Fibroblast of pulmonary artery (primary cell): Measurements from ENCODE around the gene EIF4ENIF1.

Experiments
- DNase-seq: peaks from one replicate; pipeline ENCODE4 v3.0.0-alpha.2; 2010; ENCODE audit warnings: low read depth
- H3K4me3 ChIP-seq: replicated peaks from 2 replicates; pipeline ENCODE4 v1.5.1; 2011; ENCODE audit warnings: low read depth, mild to moderate bottlenecking, control low read depth, low read length, moderate library complexity
- TF ChIP-seq, protein P1 (sequence below): IDR thresholded peaks from 2 replicates; pipeline ENCODE4 v1.5.1; 2011; ENCODE audit warnings: mild to moderate bottlenecking, control low read depth, low read length, inconsistent platforms; ENCODE audit errors: missing control alignments

EIF4ENIF1 gene

GRCh38 chr22:31400023-31400397, 89.6 kb downstream of the EIF4ENIF1 start:
- peak; percentile 18 for DNase-seq
- peak overlapping the region; percentile 98 for H3K4me3 ChIP-seq
- TF ChIP-seq, protein P1, sequence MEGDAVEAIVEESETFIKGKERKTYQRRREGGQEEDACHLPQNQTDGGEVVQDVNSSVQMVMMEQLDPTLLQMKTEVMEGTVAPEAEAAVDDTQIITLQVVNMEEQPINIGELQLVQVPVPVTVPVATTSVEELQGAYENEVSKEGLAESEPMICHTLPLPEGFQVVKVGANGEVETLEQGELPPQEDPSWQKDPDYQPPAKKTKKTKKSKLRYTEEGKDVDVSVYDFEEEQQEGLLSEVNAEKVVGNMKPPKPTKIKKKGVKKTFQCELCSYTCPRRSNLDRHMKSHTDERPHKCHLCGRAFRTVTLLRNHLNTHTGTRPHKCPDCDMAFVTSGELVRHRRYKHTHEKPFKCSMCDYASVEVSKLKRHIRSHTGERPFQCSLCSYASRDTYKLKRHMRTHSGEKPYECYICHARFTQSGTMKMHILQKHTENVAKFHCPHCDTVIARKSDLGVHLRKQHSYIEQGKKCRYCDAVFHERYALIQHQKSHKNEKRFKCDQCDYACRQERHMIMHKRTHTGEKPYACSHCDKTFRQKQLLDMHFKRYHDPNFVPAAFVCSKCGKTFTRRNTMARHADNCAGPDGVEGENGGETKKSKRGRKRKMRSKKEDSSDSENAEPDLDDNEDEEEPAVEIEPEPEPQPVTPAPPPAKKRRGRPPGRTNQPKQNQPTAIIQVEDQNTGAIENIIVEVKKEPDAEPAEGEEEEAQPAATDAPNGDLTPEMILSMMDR = no peak

GRCh38 chr22:31399211-31400022, 90.2 kb downstream of the EIF4ENIF1 start, which contains the start of gene DRG1:
TSS of gene DRG1 (plus strand) at chr22:31399604. CDS start at chr22:31399684, 80 bp downstream.
- TF ChIP-seq, protein P1 = no peak
- peak; percentile 96 for DNase-seq
- H3K4me3 ChIP-seq = peak within 1 kb of the TSS; percentile 98

GRCh38 chr22:31398231-31398630, 91.4 kb downstream of the EIF4ENIF1 start:
- TF ChIP-seq, protein P1 = no peak
- no peak for DNase-seq

DNA sequence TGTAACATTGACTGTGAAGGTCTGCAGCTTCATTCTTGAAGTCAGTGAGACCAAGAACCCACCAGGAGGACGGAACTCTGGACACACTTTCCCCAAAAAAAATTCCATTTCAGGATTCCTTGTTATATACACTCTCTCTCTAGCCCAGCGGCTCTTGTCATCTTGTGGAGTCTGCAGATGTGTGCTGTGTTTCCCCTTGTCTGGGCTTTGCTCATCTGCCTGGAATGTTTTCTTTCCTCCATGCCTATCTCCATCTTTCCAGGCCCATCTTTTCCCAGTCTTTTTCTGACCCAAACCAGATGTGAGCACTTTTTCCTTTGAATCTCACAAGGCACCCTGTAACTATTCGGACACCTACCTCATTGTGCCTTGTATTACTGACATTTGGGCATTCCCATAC, 95.3 kb downstream of the EIF4ENIF1 start:
- no peak overlapping the region for H3K4me3 ChIP-seq
- DNase-seq = no peak
- TF ChIP-seq, protein P1 = no peak

More at GRCh38 chr22:31398231-31398630, 91.4 kb downstream of the EIF4ENIF1 start:
- H3K4me3 ChIP-seq = no peak overlapping the region

- no peak overlapping the region for H3K4me3 ChIP-seq
- no peak for DNase-seq
- TF ChIP-seq, protein P1 = no peak
These were observed 95.7 kb downstream of the EIF4ENIF1 start for GRCh38 chr22:31393893-31394292.
